HG03460 (cell line): ENCODE data around the gene RAP1GDS1.
"Not testable (repeated sequence)": the region's sequence is repeated elsewhere in the genome, so short reads cannot be mapped to it uniquely, and the experiment has no call there.

Experiments used
- ATAC-seq: cut with Tn5 transposase; IDR thresholded peaks from one replicate; pipeline ENCODE4 v1.9.1; 2021; ENCODE audit not compliant: unreplicated experiment

The RAP1GDS1 gene

GRCh38 chr4:98476891-98477290, 215.7 kb downstream of the RAP1GDS1 start:
- ATAC-seq = no peak

DNA sequence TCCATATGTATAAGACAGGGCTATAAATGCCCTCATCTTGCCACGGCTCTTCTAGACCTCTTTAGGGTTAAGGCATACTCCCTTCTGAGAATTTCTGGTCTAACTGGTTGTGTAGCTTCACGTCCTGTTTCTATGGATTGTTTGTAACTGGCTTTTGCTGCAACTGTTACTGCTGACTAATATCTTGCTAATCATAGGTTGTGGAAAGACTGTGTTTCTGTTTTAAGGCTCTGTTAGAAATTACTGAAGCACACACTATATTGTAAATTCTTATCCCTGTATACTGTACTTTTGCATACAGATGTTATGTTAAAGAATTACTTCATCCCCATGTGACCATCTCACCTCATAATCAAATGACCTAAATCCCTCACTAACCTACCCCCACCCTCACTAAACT, 218.4 kb downstream of the RAP1GDS1 start:
- ATAC-seq = not testable (repeated sequence)

GRCh38 chr4:98480535-98480934, 219.4 kb downstream of the RAP1GDS1 start:
- no peak for ATAC-seq

DNA sequence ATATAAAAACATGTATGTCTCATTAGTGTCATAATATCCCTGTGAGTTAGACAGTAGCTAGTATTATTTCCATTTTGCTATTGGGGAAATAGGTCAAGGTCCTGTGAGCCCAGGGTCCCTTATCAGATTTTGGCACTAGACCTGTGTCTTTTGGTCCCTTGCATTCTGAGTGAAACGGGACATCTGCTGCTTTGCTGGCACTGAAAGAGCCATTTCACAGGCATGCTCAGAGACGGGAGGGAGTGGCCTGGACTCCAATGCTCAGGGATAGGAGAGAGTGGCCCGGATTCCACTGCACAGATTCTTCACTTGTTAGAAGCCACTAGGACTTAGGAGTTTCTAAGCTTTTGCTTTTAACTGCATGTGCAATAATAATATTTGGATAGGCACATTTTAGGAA, 220.0 kb downstream of the RAP1GDS1 start:
- no peak for ATAC-seq

DNA sequence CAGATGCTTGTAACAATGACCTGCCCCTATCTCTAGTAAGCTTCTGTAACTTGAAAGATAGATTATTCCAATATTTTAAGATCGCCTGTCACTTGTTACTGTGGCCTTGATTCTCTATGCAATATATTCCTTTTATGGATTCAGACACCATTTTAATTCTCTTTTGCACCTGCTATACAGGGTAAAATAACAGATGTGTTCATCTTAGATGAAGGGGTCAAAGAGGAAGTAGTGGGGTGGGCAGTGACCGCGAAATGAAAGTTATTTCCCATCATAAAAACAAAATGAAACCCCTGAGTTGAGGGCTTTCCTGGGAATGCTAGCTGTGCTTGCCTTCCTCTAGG, 221.3 kb downstream of the RAP1GDS1 start:
- ATAC-seq = peak; percentile 26

DNA sequence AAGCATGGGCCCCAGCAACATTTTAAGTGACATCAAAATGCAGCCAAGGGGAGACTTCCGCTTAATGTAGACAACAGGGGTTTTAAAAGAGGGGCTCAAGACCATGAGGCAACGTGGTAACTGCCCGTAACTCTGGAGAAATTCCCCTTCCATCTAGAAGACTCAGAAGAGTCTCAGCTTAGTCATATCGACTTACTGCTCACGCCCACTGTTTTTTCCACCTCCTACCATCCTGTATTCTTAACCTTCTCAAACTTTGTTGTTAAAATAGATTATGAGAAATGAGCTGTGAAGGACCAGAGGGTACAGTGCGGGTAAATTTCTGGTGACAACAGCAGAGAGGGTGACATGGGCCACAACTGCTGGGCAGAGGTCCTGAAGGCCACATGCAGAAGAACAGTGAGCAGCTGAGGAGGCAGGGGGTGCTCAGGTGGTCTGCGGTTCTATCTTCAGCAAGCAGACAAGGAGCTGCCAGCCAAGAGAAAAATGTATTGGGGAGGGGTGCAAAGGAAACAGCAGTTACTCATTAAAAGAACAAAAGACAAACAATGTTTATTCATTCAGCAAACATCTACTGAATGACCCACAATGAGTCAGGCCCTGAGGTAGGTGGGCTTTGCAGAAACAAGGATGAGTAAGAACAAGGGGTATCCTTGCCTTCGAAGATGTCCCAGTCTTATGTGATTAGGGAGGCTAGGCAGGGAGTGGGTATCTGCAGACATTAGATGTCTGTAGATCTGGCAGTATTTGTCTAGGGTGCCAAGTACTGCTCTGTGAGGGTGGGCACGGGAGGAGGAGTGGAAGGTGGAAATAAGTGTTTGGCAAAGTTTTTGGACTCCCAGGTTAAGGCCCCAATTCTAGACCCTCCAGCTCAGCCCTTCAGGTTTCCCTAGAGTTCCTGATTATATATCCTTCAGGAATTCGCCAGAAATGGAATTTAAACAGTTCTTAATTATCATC, 221.9 kb downstream of the RAP1GDS1 start:
- ATAC-seq = peak; percentile 89

- no peak for ATAC-seq
These were observed 222.8 kb downstream of the RAP1GDS1 start for GRCh38 chr4:98484031-98484430.

- no peak for ATAC-seq
These were observed 224.7 kb downstream of the RAP1GDS1 start for GRCh38 chr4:98485816-98486345.

- no peak for ATAC-seq
These were observed 229.1 kb downstream of the RAP1GDS1 start for GRCh38 chr4:98490251-98490650.

GRCh38 chr4:98491899-98492559, 230.8 kb downstream of the RAP1GDS1 start:
- no peak for ATAC-seq

DNA sequence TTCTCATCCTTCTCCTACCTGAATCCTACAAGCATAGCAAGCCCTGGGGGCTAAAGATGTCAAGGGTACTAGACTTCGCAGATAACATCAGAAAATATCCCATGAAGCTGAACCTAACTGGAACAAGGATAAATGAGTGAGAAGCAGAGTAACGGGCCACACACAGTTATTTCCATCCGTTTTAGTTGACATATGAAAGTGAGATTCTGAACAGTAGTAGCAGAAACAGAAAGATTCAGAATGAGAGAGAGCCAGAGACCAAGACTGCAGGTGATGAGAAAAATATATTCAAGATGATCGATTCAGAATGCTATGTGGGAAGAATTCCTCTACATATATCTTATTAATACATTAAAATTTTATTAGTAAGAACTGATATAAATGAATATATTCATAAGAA, 232.1 kb downstream of the RAP1GDS1 start:
- ATAC-seq = no peak
